Body of pancreas (tissue), 4 donors: ENCODE results near the gene FBRSL1. TPM values are rescaled to one million over a fixed set of nuclear protein-coding genes. Genes with fewer than 3 reads are reported as not detected.

Experiments
- ATAC-seq: fragments of 150-250 bp; one replicate; pipeline ENCODE4 v1.9.1; 2016
- DNase-seq, 4 donors: peaks; one replicate each; pipeline ENCODE4 v3.0.0-alpha.2; 2019
- H3K27ac ChIP-seq, 4 donors: fragments of 200-600 bp; sonication (generic); 1 replicate in 3 of 4; 2 replicates in 1 of 4; pipeline versions ENCODE4 v1.5.1 to v1.6.1; 2016 to 2019; ENCODE audit warnings: mild to moderate bottlenecking in 1 of 4, mixed read lengths in 1 of 4, moderate library complexity in 1 of 4
- H3K27me3 ChIP-seq, 2 donors: fragments of 200-600 bp; sonication (generic); one replicate each; pipeline ENCODE4 v1.6.0; 2016; ENCODE audit warnings: mild to moderate bottlenecking in 1 of 2
- H3K36me3 ChIP-seq, 2 donors: fragments of 200-600 bp; sonication (generic); replicated peaks in 1 of 2; 2 replicates each; pipeline ENCODE4 v1.5.1; 2016; ENCODE audit warnings: low read depth in 2 of 2; ENCODE audit not compliant: insufficient read depth in 1 of 2
- H3K4me1 ChIP-seq: fragments of 200-600 bp; sonication (generic); one replicate; pipeline ENCODE4 v1.6.0; 2016
- H3K4me3 ChIP-seq, 2 donors: fragments of 200-600 bp; sonication (generic); 1 replicate in 1 of 2; 2 replicates in 1 of 2; pipeline ENCODE4 v1.5.1; 2016 to 2019
- H3K9me3 ChIP-seq, 3 donors: fragments of 200-600 bp; sonication (generic); 1 replicate in 2 of 3; 2 replicates in 1 of 3; pipeline ENCODE4 v1.5.1; 2016
- CTCF ChIP-seq, 7 experiments: fragments of 450-650 bp in 4 of 7; fragments of 200-600 bp in 3 of 7; sonication (generic) in 3 of 7; IDR thresholded peaks; one replicate each; pipeline ENCODE4 v1.5.1; 2016 to 2019; ENCODE audit warnings: antibody characterized with exemption in 7 of 7
- POLR2A ChIP-seq, 3 donors: fragments of 450-650 bp; IDR thresholded peaks; one replicate each; pipeline ENCODE4 v1.6.1; 2016; ENCODE audit warnings: antibody characterized with exemption in 3 of 3, mild to moderate bottlenecking in 2 of 3
- WGBS, 2 donors: methylation state at CpG; one replicate each; pipeline ENCODE4 v1.1.5; 2017; 5-methylcytosine and 5-hydroxymethylcytosine counted together
- intact Hi-C: fragments of 100-400 bp; cut with DNase I; formaldehyde crosslinking; loops from one replicate; pipeline ENCODE4 v1.15.1; 2023
- total RNA-seq, 2 donors: library from RNA; depleted of rRNA; stranded (reverse); fragments of >200 nt; gene quantifications; one replicate each; pipeline ENCODE4 v1.1.0, GENCODE V29; 2016

Gene FBRSL1
- total RNA-seq, 2 donors from 2014 or later = 29.8 to 50.1 TPM

- TF ChIP-seq CTCF (IDR thresholded peaks at IDR 0.05) = no peak
- no peak for TF ChIP-seq POLR2A (IDR thresholded peaks at IDR 0.05)
- H3K27me3 ChIP-seq = no peaks in the 10 kb centered on the region
- 94 to 100% methylated on average over 3 to 16 of the region's 17 CpGs for WGBS, 2 donors
- peaks cover 27% of the 10 kb centered on the region for H3K4me1 ChIP-seq
- DNase-seq = no peak
- intact Hi-C loops = no loop called here
- H3K4me3 ChIP-seq = no peak overlapping the region
- no peak for ATAC-seq
- H3K9me3 ChIP-seq = no peaks in the 10 kb centered on the region
- H3K27ac ChIP-seq = no peak overlapping the region
- H3K36me3 ChIP-seq = no peaks in the 10 kb centered on the region
Observed at GRCh38 chr12:132556801-132557200, 66.8 kb downstream of the FBRSL1 start.

- DNase-seq (no peak), ATAC-seq (no peak)
- Histone ChIP-seq H3K4me1 (peaks cover 33% of the 10 kb centered on the region), H3K36me3 (no peaks in the 10 kb centered on the region), H3K4me3 (no peak overlapping the region), H3K27ac (no peak overlapping the region), H3K27me3 (no peaks in the 10 kb centered on the region), H3K9me3 (no peaks in the 10 kb centered on the region)
- intact Hi-C loops = no loop called here
- 93 to 95% methylated on average over 15 to 17 of the region's 19 CpGs for WGBS, 2 donors
- TF ChIP-seq POLR2A (IDR thresholded peaks at IDR 0.05) = no peak
- no peak for TF ChIP-seq CTCF (IDR thresholded peaks at IDR 0.05)
Observed at GRCh38 chr12:132557291-132558015, 67.5 kb downstream of the FBRSL1 start.

- intact Hi-C loops = no loop called here
- Histone ChIP-seq H3K9me3 (no peaks in the 10 kb centered on the region), H3K27me3 (no peaks in the 10 kb centered on the region), H3K36me3 (no peaks in the 10 kb centered on the region), H3K4me1 (peaks cover 35% of the 10 kb centered on the region), H3K4me3 (no peak overlapping the region), H3K27ac (no peak overlapping the region)
- 79 to 88% methylated on average over 5 to 35 of the region's 35 CpGs for WGBS, 2 donors
- no peak for TF ChIP-seq POLR2A (IDR thresholded peaks at IDR 0.05)
- no peak for TF ChIP-seq CTCF (IDR thresholded peaks at IDR 0.05)
- no peak for DNase-seq
- no peak for ATAC-seq
Observed at GRCh38 chr12:132558042-132558856, 68.3 kb downstream of the FBRSL1 start.

- no peak for ATAC-seq
- 55 to 68% methylated on average over 34 to 42 of the region's 45 CpGs for WGBS, 2 donors
Observed at GRCh38 chr12:132558861-132559623, 69.1 kb downstream of the FBRSL1 start.

More at GRCh38 chr12:132558861-132559623, 69.1 kb downstream of the FBRSL1 start:
- no peak for DNase-seq
- no peaks in the 10 kb centered on the region for H3K27me3 ChIP-seq
- no peaks in the 10 kb centered on the region for H3K9me3 ChIP-seq
- H3K4me1 ChIP-seq = peaks cover 35% of the 10 kb centered on the region
- no peaks in the 10 kb centered on the region for H3K36me3 ChIP-seq
- H3K4me3 ChIP-seq = no peak overlapping the region
- TF ChIP-seq CTCF (IDR thresholded peaks at IDR 0.05) = no peak
- no peak for TF ChIP-seq POLR2A (IDR thresholded peaks at IDR 0.05)
- no peak overlapping the region for H3K27ac ChIP-seq
- intact Hi-C loops = no loop called here
